Medulla oblongata (tissue), 1 donor: ENCODE measurements around the gene TMPRSS6.

Experiments
- DNase-seq: peaks from one replicate; pipeline ENCODE4 v3.0.0-alpha.2; 2015; ENCODE audit errors: extremely low spot score

Gene TMPRSS6

DNA sequence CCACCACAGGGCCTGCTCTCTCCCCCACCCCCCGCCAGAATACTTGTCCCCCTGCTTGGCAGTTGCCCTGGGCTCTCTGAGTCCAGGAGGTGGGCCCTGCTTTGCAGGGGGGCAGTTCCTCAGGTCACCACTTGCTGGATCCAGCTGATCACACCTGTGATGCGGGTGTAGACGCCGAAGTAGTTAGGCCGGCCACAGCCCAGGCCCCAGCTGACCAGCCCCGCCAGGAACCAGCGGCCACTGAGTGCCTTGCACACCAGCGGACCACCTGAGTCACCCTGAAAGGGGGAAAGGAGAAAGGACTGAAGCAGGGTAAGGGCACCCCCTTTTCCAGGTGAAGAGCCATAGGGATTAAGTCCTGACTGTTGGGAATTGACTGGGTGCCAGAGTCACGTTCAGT lies 43.6 kb downstream of the TMPRSS6 start:
- no peak for DNase-seq

DNA sequence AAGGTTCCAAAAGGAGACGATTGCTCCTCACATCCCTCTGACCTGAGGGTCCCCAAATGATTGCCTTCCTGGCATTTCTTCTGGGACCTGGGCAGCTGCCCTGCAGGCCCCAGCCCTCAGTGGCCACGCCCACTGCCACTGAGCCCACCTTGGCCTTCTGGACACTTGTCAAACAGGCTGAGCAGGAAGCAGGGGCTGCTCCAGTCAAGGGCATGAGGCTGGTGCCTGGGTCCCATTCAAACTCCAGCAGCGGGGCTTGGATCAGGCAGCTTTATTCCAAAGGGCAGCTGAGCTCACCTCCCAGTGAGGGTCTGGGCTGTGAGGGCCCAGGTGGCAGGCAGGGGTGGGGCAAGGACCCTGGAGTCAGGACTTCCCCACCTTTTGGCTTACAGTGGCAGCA lies 44.3 kb downstream of the TMPRSS6 start:
- DNase-seq: no peak

DNA sequence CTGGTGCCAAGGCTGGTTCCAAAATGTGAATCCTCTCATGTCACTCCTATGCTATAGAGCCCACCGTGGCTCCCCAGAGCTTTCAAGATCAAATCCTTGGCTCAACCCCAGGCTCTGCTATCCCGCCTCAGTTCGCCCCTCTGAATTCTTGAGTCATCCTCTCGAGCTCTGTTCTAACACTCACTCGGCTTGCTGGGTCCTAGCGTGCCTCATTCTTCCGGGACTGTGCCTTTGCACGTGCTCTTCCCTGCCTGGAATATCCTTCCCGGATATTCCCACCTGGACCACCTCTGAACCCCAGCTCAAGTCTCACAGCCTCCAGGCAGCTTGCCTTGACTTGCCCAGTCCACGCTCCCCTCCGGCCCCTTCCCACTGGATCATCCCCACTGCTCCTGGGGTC lies 45.0 kb downstream of the TMPRSS6 start:
- DNase-seq: no peak

DNA sequence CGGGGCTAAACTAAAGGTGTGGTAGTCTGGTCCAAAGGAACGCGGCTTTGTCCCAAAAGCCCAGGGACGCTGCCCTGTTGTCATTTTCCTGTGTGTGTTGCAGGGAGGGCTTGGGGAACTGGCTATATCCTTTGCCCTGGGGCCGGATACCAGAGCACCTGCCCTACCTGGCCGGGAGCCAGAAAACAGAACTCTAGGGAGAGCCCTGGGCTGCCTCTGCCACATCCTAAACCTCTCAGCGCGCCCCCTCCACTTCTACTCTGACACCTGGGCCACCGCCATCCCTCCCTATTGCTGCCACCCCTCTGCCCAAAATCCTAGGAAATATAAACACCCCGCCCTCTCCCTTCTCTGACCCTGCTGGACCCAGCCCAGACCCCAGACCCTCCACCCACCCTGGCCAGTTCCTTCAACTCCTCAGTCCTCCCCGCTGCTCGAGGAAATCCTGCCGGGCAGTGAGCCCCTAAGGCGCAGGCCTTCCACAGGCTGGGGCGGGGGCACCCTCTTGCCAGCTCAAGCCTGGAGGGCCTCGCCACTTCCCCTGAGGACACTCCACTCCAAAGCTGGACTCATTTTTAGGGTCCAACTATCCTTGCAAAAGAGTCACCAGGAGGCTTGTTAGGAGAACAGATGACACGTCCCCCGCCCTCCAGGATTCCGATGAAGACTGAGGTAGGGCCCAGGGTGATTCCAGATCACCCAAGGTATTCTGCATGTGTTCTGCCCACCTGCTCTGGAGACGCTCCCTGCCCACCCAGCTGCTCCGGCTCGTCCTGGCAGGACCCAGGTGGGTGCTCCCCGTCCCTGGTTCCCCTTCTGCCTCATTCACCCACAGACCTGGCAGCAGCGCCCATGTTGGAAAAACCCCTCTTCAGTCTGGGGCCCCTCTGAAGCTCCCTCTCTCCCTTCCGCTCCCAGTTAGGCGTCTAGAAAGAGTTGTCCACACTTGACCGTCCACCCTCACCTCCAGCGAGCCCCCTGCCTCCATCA lies 45.8 kb downstream of the TMPRSS6 start:
- DNase-seq: no peak

DNA sequence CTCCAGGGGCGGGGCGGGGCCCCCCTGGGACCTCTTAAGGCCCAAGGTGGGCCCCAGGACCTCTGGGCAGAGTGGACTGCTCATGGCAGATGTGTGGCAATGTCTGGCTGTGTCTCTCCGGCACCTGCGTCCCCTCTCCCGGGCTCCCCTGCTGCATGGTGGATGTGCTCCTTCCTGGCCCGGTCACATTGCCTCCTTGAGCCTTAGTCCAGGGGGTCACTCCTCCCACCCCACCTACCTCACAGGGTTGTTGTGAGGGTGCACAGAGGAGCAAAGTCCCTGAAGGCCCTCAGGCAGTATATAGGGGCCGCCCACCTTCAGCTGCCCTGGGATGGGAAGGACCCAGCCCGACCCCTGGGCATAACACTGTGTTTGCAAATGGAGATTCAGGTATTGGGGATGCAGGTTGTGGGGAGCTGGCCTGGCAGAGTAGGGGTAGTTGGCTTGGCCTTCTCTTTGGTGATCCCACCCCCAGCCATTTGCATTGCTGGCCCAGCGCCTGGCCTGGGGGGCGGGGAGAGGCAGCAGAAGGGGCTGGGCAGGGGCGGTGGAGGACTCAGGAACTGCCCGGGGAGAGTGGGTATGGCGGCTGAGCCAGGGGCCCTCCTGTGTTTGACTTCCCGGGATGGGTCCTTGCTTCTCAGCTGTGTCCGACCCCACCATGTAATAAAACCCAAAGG lies 46.7 kb downstream of the TMPRSS6 start:
- DNase-seq: no peak

DNA sequence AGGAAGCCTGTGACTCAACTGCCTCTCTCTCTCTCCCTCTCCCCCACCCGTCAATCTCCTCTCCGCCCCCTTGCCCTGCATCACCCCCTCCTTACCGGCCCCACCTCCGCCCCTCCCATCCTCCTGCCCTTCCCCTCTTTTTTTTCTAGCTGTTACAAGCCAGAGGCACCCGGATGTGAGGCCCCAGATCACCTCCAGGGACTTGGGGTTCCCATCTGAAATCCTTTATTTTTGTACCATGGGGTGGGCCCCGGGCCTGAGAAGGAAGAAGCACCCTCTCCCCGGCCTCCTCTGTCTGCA lies 47.2 kb downstream of the TMPRSS6 start:
- no peak for DNase-seq

DNA sequence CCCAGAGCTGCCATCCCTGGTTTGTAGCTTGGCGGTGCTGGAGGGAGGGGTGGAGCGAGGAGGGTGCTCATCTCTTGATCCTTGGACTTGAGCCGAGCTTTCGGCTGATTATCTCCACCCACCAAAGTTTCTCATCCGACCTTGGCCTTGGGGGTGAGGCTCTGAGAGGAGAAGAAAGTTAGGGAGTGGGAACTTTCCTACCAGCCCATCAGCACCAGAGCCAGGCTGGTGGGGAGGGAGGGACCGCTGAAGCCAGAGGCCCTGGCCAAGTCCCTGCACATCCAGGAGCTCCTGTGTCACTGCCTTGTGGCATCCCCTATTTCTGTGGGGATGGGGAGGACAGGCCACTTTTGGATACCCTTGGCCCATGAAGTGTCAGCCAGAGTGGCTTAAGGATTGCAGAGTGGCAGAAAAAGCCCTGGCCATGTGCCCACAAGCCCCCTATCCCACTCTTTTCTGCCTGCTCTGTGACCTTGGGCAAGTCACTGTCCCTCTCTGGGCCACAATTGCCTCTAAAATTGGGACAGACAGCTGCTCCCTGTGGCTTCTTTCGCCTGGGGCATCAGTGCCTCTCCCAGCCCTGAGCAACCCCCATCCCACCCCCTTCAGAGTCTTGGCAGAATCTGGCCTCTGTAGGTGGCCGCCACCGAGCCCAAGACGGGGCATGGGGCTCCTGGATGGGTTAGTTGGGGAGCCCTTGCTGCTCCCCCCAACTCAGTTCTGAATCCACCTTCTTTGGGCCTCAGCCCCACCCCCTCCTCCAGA lies 47.7 kb downstream of the TMPRSS6 start:
- no peak for DNase-seq

DNA sequence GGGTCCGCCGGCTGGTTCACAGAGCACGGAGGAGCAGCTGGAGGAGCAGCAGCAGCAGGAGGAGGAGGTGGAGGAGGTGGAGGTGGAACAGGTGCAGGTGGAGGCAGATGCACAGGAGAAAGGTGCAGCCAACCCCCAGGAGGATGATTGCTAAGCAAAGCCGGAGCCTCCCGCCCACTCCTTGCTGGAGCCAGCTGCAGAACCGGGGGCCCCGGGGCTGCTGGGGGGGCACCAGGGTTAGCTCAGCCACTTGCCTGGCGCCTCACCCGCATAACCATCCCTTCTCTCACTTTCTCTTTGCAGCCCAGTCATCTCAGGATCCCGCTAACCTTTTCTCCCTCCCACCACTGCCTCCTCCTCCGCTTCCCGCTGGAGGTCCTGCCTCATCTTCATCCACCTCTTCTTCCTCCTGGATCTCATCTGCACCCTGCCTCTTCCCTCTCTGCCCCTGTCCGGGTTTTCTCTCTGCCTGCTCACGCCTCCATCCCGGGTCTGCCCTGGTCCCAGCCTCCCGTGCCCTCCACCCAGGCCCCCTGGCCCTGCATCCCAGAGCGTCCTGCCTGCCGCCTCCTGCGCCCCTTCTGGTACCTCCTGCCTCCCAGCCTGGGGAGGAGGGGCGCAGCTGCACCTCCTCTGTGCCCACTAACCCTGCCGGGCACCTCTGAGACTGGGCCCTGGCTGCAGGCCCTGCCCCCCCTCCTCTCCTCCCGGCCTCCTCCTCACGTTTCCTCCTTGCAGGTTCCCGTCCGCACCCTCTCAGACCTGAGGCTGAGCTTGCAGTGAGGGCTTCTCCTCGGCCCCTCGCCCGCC lies 48.5 kb downstream of the TMPRSS6 start:
- DNase-seq: no peak

DNA sequence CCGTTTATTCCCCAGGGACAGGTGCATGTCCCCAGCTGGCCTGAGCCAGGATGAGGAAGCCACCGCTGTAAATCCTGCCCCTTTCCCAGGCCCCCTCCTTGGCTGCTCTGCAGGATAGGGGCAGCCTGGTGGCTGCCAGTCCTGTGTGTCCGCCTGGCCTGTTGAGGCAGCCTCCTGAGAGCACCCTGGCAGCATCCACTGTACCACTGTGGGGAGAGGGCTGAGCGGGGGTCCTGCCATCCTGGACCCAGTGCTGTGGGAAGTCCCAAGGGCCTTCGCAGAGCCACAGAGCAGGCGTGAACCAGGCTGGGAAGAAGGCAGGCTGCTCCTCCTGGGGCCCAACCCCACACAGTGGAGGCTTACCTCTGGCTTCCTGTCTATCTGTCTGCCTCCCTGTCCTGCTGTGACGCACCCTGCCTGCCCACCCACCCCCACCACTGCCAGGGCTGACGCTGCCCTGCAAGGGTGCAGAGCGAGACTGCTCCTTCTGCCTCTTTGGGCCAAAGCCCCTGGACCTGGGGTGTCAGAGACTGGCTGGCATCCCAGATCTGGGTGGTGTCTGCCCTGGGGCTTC lies 49.5 kb downstream of the TMPRSS6 start:
- DNase-seq: no peak

DNA sequence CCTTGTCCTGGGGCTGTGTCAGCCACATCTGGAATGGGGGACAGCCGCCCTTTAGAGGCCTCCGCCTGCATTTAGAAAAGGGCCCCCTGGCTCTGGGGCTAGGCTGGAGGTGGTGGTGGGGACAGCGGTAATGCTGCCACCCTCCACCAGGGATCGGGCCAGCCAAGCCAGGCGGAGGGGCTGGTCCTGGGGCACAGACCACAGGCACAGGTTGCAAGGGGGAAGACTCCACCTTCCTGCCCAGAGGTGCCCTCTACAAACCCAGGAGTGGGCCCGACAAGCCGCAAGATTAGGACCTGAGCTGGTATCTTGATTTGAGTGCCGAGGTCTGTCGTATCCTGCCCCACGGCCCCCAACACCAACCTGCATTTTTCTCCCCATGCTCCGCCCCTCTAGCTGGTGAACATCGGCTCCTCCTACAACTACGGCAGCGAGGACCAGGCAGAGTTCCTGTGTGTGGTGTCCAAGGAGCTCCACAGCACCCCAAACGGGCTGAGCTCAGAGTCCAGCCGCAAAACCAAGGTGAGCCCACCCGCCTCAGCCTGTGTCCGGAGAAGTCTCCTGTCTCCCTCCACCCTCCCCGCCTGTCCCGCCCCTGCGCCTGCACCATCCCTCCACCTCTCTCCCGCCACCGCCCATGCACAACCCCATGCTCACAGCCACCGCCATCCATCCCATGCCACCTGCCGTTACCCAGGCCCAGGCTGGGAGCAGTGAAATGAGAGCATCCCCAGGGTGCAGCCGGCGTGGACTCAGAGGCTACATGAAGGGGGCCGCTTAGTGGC lies 50.4 kb downstream of the TMPRSS6 start:
- no peak for DNase-seq

DNA sequence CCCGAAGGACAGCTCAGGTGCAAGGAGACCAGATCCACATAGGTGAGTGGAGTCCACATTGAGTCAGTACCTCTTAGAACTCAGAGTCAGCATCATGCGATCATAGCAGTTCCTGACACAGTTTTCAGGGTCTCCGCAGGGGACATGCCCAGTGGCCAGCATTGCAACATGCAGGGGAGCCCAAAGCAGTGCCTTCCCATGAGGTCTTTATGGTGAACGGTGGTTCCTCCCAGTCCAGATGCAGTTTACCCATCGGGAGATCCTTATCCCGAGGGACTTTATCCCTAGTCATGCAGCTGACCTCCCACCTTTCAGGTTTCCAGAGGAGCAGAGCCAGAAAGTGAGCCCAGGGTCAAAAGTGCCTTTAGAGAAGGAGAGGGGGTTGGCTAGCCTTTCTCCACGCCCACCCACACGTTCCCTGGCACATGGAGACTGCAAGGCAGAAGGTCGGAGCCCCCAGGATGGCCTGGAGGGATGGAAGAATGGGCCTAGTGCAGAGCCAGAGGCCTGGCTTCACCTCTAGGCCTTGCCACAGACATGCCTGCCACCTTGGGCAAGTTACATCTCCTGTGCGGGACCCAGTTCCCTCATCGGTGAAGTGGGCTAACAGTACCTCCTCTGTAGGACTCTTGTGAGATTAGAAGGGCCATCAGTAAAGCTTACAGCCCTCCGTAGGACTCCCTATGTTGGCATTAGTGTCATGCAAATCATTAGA lies 51.6 kb downstream of the TMPRSS6 start:
- no peak for DNase-seq

DNA sequence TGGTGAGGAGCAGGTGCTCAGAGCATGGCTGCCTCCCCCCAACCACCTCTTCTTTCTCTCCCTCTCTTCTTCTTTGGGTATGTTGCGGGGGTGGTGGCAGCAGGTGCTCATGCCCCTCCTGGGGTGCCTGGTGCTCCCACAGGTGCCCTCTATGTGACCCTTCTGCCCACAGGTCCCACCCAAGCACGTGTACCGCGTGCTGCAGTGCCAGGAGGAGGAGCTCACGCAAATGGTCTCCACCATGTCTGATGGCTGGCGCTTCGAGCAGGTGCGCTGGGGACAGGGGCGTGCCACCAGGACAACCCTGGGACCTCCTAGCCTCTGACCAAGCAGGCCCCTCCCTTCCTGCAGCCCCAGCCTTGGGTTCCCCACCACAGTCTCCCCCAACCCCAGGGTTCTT lies 52.3 kb downstream of the TMPRSS6 start:
- DNase-seq: no peak

DNA sequence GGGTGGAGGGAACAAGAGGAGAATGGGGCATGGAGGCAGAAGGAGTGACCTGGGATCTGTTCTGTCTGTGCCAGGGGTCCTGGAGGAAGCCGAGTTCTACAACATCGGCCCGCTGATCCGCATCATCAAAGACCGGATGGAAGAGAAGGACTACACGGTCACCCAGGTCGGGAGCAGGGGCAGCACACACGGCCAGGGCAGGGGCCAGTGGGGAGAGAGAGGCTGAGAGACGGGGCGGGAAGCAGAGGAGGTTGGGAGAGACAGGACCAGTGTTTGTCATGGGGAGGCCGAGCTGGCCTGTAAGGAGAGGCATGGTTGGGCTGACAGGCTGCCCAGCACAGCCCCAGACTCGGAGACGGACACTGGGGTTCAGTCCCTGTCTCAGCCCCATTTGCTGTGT lies 53.3 kb downstream of the TMPRSS6 start:
- DNase-seq: no peak

DNA sequence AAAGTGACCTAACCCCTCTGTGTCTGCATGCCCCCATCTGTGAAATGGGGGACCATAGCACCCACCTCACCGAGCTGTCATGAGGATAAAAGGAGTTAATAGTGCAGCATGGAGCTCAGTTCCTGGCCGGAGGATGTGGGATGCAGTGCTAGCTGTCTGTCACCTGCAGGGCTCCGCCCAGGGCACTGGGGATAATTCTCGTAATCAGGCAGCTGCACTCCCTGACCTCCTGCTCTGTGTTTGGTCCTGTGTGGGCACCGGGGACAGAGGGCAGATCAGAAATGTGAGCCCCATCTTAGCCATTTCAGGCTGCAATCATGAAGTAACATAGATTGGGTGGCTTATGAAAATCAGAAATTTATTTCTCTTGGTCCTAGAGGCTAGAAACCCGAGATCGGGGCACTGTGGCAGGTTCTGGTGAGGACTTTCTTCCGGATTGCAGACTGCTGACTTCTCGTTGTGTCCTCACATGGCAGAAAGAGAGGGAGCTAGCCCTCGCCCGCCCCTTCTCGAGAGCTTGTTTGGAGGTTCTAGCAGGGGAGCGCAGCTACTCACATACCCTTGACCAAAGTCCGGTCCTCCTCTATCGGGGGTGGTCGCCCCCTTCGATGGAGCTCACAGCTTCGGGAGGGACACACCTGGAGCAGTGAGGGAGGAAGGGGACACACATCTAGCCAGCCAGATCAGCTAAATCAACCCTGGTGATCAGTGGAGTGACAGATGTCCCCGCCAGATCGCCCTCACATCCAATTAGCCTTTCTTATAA lies 54.7 kb downstream of the TMPRSS6 start:
- no peak for DNase-seq

DNA sequence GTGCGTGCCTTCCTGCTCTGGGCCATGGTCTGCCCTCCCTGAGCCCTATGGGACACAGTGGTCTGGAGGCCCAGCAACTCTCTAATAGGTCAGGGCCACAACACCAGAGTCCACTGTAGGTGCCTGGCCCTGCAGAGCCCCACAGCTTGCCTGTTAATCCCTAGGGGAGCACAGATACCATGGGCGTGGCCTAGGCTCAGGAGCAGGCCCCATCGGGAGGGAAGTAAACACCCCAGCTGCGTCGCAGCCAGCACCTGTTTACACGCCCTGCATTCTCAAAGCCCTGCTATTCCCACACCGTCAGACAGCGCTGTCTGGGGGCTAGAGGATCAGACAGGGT lies 55.5 kb downstream of the TMPRSS6 start:
- DNase-seq: no peak

DNA sequence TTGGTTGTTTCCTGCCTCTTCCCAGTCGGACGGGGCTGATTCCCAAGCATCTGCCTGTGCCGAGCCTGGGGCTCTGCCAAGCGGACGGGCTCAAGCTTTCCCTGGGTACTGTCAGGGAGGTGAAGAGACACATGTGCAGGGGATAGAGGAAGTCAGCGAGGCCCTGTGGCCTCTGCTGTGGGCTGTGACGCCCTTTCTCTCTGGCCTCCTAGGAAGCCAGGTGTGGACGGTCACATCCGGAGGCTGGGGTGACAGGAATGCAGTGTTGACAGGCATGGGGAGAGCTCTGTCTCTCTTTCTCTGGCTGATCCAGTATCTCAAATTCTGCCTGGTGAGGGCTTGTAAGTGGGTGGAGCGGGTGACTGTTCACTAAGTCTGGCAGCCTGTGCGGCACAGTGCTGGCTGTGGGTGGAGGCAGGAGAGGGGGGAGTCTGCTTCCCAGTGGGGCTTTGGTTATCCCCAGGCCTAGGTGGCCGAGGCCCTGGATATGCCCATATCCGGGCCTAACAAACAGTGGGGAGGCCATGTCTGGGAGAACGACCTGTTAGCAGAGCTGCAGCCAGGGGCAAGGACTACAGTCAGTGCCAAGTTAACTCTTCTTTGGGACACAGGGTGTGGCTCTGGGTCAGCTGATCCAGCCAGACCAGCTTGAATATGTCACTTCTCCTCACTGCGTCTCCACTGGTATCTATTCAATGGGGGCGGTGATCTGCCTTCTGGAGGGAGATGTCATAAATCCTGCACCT lies 56.0 kb downstream of the TMPRSS6 start:
- DNase-seq: no peak

DNA sequence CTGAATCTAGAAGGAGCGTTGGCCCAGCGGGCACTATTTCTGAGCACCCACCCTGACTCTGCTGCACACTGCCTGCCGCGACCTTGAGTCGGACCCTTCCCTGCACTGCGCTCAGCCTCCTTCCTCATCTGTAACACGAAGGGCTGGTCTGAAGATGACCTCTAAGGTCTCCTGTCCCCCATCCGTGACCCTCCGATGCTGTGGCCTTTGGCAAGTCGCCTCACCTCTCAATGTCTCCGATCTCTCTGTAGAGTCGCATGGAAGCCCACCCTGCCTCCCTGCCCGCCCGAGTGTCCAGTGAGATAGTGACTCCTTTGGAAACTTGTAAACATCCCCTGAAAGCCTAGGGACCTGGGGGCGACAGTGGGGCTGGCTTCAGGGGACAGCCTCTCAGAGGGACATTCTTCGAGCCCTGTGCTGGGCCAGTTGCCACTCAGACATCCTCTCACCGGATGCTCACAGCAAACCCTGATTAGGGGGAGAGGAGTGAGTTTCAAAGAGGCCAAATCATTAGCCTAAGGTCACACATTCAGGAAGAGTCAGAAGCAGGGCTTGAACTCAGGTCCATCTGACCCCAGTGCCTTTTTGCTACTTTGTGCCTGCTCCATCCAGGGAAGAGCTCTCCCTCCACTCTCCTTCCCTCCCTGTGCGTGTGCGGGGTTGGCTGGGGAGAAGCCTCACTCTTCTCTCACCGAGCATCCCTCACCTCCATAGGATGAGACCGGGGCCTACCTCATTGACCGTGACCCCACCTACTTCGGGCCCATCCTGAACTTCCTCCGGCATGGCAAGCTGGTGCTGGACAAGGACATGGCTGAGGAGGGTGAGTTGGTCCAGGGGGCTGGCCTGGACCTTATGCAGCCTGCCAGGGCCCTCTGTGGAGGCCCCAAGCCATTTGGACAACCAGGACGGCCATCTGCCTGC lies 56.9 kb downstream of the TMPRSS6 start:
- no peak for DNase-seq
